HCT116 (cell line): Measurements from ENCODE around the gene CIC.
"Not testable (repeated sequence)": the region's sequence is repeated elsewhere in the genome, so short reads cannot be mapped to it uniquely, and the experiment has no call there.

Experiments used
- ATF3 ChIP-seq: IDR thresholded peaks from 2 replicates; pipeline ENCODE4 v1.6.1; 2012
- EGR1 ChIP-seq: IDR thresholded peaks from 2 replicates; pipeline ENCODE4 v1.6.1; 2012; ENCODE audit warnings: low read depth
- EZH2 ChIP-seq: fragments of 200-600 bp; sonication (generic); IDR thresholded peaks from 2 replicates; pipeline ENCODE4 v1.6.1; 2017; ENCODE audit warnings: antibody characterized with exemption, mixed run types
- EZH2phosphoT487 ChIP-seq: fragments of 200-600 bp; IDR thresholded peaks from 2 replicates; pipeline ENCODE4 v1.6.1; 2018; ENCODE audit warnings: antibody characterized with exemption, borderline replicate concordance
- POLR2A ChIP-seq: IDR thresholded peaks from 2 replicates; pipeline ENCODE4 v1.7.0; 2011; ENCODE audit warnings: borderline replicate concordance; ENCODE audit not compliant: insufficient read depth, insufficient read length; ENCODE audit errors: extremely low read depth
- POLR2AphosphoS5 ChIP-seq: IDR thresholded peaks from 2 replicates; pipeline ENCODE4 v1.6.1; 2011; ENCODE audit warnings: mild to moderate bottlenecking, low read depth, low read length, moderate library complexity
- SIN3A ChIP-seq: IDR thresholded peaks from 2 replicates; pipeline ENCODE4 v1.6.1; 2012; ENCODE audit warnings: low read depth
- SP1 ChIP-seq: IDR thresholded peaks from 2 replicates; pipeline ENCODE4 v1.6.1; 2012; ENCODE audit warnings: low read depth
- YY1 ChIP-seq: IDR thresholded peaks from 2 replicates; pipeline ENCODE4 v1.6.1; 2011; ENCODE audit warnings: low read length, low read depth, moderate library complexity, mild to moderate bottlenecking; ENCODE audit not compliant: insufficient replicate concordance; ENCODE audit errors: extremely low read depth
- TF ChIP-seq, protein P1 (sequence below), 3 experiments: fragments of 200-600 bp in 1 of 3; sonication (generic) in 1 of 3; IDR thresholded peaks in 2 of 3; conservative IDR thresholded peaks in 1 of 3; 2 replicates each; pipeline ENCODE4 v1.5.1; 2012 to 2017; ENCODE audit warnings: low read depth in 2 of 3, low read length in 2 of 3, antibody characterized with exemption in 1 of 3, borderline replicate concordance in 1 of 3, control low read depth in 1 of 3, mild to moderate bottlenecking in 1 of 3, mixed read lengths in 1 of 3, mixed run types in 1 of 3, moderate library complexity in 1 of 3; ENCODE audit not compliant: insufficient read depth in 1 of 3
- TF ChIP-seq, protein P2 (sequence below): IDR thresholded peaks from 2 replicates; pipeline ENCODE4 v1.6.1; 2012
- TF ChIP-seq, protein P3 (sequence below): IDR thresholded peaks from 2 replicates; pipeline ENCODE4 v1.6.1; 2011; ENCODE audit warnings: mild to moderate bottlenecking, low read length, moderate library complexity; ENCODE audit not compliant: insufficient replicate concordance; ENCODE audit errors: extremely low read depth

DNA sequence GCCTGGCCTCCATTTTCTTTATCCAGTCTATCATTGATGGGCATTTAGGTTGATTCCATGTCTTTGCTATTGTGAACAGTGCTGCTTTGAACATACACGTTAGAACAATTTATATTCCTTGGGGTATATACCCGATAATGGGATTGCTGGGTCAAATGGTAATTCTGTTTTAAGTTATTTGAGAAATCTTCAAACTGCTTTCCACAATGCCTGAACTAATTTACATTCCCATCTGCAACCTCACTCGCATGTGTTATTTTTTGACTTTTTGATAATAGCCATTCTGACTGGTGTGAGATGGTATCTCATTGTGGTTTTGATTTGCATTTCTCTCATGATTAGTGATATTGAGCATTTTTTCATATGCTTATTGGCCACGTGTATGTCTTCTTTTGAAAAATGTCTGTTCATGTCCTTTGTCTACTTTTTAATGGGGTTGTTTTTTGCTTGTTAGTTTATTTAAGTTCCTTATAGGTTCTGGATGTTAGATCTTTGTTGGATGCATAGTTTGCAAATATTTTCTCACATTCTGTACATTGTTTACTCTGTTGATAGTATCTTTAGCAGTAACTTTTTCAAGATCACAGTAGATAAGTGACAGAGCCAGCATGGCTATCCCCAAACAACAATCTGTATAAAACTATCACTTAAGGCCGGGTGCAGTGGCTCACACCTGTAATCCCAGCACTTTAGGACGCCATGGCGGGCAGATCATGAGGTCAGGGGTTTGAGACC, 70.2 kb downstream of the CIC start:
- TF ChIP-seq, protein P1, sequence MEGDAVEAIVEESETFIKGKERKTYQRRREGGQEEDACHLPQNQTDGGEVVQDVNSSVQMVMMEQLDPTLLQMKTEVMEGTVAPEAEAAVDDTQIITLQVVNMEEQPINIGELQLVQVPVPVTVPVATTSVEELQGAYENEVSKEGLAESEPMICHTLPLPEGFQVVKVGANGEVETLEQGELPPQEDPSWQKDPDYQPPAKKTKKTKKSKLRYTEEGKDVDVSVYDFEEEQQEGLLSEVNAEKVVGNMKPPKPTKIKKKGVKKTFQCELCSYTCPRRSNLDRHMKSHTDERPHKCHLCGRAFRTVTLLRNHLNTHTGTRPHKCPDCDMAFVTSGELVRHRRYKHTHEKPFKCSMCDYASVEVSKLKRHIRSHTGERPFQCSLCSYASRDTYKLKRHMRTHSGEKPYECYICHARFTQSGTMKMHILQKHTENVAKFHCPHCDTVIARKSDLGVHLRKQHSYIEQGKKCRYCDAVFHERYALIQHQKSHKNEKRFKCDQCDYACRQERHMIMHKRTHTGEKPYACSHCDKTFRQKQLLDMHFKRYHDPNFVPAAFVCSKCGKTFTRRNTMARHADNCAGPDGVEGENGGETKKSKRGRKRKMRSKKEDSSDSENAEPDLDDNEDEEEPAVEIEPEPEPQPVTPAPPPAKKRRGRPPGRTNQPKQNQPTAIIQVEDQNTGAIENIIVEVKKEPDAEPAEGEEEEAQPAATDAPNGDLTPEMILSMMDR (IDR thresholded peaks at IDR 0.05 in 2 of 3, conservative IDR thresholded peaks at IDR 0.05 in 1 of 3; ENCODE audit: borderline replicate concordance in 1 of 3, insufficient read depth in 1 of 3, low read depth in 2 of 3, low read length in 2 of 3) = not testable (repeated sequence)
- TF ChIP-seq, protein P2, sequence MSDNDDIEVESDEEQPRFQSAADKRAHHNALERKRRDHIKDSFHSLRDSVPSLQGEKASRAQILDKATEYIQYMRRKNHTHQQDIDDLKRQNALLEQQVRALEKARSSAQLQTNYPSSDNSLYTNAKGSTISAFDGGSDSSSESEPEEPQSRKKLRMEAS = not testable (repeated sequence)
- not testable (repeated sequence) for TF ChIP-seq EZH2, EZH2phosphoT487, YY1, POLR2A, ATF3, SIN3A, EGR1, POLR2AphosphoS5, SP1
- TF ChIP-seq, protein P3, sequence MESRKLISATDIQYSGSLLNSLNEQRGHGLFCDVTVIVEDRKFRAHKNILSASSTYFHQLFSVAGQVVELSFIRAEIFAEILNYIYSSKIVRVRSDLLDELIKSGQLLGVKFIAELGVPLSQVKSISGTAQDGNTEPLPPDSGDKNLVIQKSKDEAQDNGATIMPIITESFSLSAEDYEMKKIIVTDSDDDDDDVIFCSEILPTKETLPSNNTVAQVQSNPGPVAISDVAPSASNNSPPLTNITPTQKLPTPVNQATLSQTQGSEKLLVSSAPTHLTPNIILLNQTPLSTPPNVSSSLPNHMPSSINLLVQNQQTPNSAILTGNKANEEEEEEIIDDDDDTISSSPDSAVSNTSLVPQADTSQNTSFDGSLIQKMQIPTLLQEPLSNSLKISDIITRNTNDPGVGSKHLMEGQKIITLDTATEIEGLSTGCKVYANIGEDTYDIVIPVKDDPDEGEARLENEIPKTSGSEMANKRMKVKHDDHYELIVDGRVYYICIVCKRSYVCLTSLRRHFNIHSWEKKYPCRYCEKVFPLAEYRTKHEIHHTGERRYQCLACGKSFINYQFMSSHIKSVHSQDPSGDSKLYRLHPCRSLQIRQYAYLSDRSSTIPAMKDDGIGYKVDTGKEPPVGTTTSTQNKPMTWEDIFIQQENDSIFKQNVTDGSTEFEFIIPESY = not testable (repeated sequence)
